Measurements from ENCODE around the gene RO60.

- TF ChIP-seq POLR2AphosphoS5 (IDR thresholded peaks at IDR 0.05) (no peak), CTCF (IDR thresholded peaks at IDR 0.05; ENCODE audit: poor library complexity, severe bottlenecking) (no peak), SMC3 (conservative IDR thresholded peaks at IDR 0.05; ENCODE audit: poor library complexity) (no peak), EP300 (conservative IDR thresholded peaks at IDR 0.05; ENCODE audit: poor library complexity, severe bottlenecking) (no peak), RAD21 (conservative IDR thresholded peaks at IDR 0.05) (no peak), MXI1 (conservative IDR thresholded peaks at IDR 0.05; ENCODE audit: poor library complexity, severe bottlenecking) (no peak), EZH2 (IDR thresholded peaks at IDR 0.05; ENCODE audit: borderline replicate concordance, insufficient read depth, low read length, poor library complexity, severe bottlenecking) (no peak), REST (IDR thresholded peaks at IDR 0.05; ENCODE audit: borderline replicate concordance) (no peak), TAF1 (IDR thresholded peaks at IDR 0.05; ENCODE audit: low read depth) (no peak)
These were observed 25.8 kb upstream of the RO60 start for GRCh38 chr1:193033610-193034009.
